HepG2 (cell line): ENCODE data around the gene SUSD6. TPM values are rescaled to one million over a fixed set of nuclear protein-coding genes. Genes with fewer than 3 reads are reported as not detected.

Source experiments
- ATAC-seq: fragments of 200-7000 bp; cut with Tn5 transposase; 3 replicates; pipeline ENCODE4 v1.9.1; 2020; ENCODE audit warnings: mild to moderate bottlenecking, moderate library complexity
- BruUV-seq: library from RNA; stranded (reverse); fragments of 400-500 nt; replicated peaks from 2 replicates; lab custom pipeline; 2021; lab: Mats Ljungman, UMichigan
- CTCF ChIA-PET: fragments of 300-600 bp; formaldehyde crosslinking; extraction: SDS; loops from one replicate; lab custom pipeline; 2021; ENCODE audit warnings: low total read pairs, inconsistent platforms, low intra/inter-chr PET ratio; lab: Yijun Ruan, JAX
- POLR2A ChIA-PET: fragments of 350-600 bp; sonication (Branson Sonifier 250); formaldehyde crosslinking; loops from one replicate; lab custom pipeline; 2020; ENCODE audit warnings: antibody characterized with exemption, inconsistent platforms; lab: Yijun Ruan, JAX
- DNase-seq: peaks from one replicate; pipeline ENCODE4 v3.0.0-alpha.2; 2015; ENCODE audit warnings: low spot score
- FAIRE-seq: peaks from 3 replicates; lab custom pipeline; 2011; peaks lifted over from hg19 to GRCh38; lab: Jason Lieb, UNC
- H2AFZ ChIP-seq: one replicate; pipeline ENCODE4 v1.6.1; 2011; ENCODE audit warnings: low read length, inconsistent platforms
- H3K27ac ChIP-seq: fragments of 300-600 bp; 3 replicates; pipeline ENCODE4 v1.8.0; 2011; ENCODE audit warnings: mixed run types, mild to moderate bottlenecking, mixed read lengths, low read length, inconsistent platforms; ENCODE audit not compliant: insufficient read depth; ENCODE audit errors: extremely low read length
- H3K27me3 ChIP-seq, 2 experiments: fragments of 200-600 bp in 1 of 2; 2 replicates in 1 of 2; 3 replicates in 1 of 2; pipeline versions ENCODE4 v1.6.0 to v1.8.0; 2011; ENCODE audit warnings: low read length in 2 of 2, mild to moderate bottlenecking in 2 of 2, moderate library complexity in 2 of 2, inconsistent platforms in 1 of 2; ENCODE audit not compliant: insufficient read depth in 2 of 2, control insufficient read depth in 1 of 2
- H3K36me3 ChIP-seq, 2 experiments: fragments of 200-600 bp in 1 of 2; replicated peaks in 1 of 2; 2 replicates in 1 of 2; 3 replicates in 1 of 2; pipeline versions ENCODE4 v1.5.1 to v1.8.0; 2011; ENCODE audit warnings: low read length in 2 of 2, inconsistent platforms in 1 of 2; ENCODE audit not compliant: insufficient read depth in 2 of 2, control insufficient read depth in 1 of 2
- H3K4me1 ChIP-seq: 2 replicates; pipeline ENCODE4 v1.5.1; 2012; ENCODE audit warnings: low read length, inconsistent platforms; ENCODE audit not compliant: insufficient read depth
- H3K4me2 ChIP-seq: 2 replicates; pipeline ENCODE4 v1.6.0; 2011; ENCODE audit warnings: low read depth, low read length, inconsistent platforms
- H3K4me3 ChIP-seq, 3 experiments: fragments of 200-600 bp in 1 of 3; sonication (generic), shearing (Covaris generic) in 1 of 3; replicated peaks in 1 of 3; 2 replicates each; pipeline ENCODE4 v1.5.1; 2011 to 2016; ENCODE audit warnings: low read length in 3 of 3, inconsistent platforms in 2 of 3, low read depth in 2 of 3, mild to moderate bottlenecking in 2 of 3, control low read depth in 1 of 3, mixed read lengths in 1 of 3; ENCODE audit not compliant: insufficient read depth in 1 of 3
- H3K79me2 ChIP-seq: one replicate; pipeline ENCODE4 v1.6.1; 2011; ENCODE audit warnings: low read length, inconsistent platforms; ENCODE audit not compliant: insufficient read depth
- H3K9ac ChIP-seq: 2 replicates; pipeline ENCODE4 v1.6.0; 2011; ENCODE audit warnings: mild to moderate bottlenecking, low read depth, low read length, inconsistent platforms; ENCODE audit not compliant: insufficient read depth
- H3K9me3 ChIP-seq: 2 replicates; pipeline ENCODE4 v1.5.1; 2012; ENCODE audit warnings: mild to moderate bottlenecking, low read length
- H4K20me1 ChIP-seq: 2 replicates; pipeline ENCODE4 v1.6.0; 2011; ENCODE audit warnings: inconsistent platforms, mild to moderate bottlenecking, low read length, moderate library complexity; ENCODE audit not compliant: insufficient read depth
- E2F5 ChIP-seq: sonication (generic); formaldehyde crosslinking; conservative IDR thresholded peaks from 2 replicates; pipeline ENCODE4 v1.4.0; 2020; ENCODE audit warnings: missing genetic modification reagents
- KLF11 ChIP-seq: IDR thresholded peaks from 2 replicates; pipeline ENCODE4 v1.6.1; 2016; ENCODE audit warnings: missing compliant biosample characterization
- SIX4 ChIP-seq: sonication (generic); formaldehyde crosslinking; IDR thresholded peaks from 2 replicates; pipeline ENCODE4 v1.4.0; 2020; ENCODE audit warnings: missing genetic modification reagents
- THAP11 ChIP-seq: IDR thresholded peaks from 2 replicates; pipeline ENCODE4 v1.6.1; 2016; ENCODE audit warnings: missing biosample characterization, missing genetic modification reagents
- ZNF12 ChIP-seq: sonication (generic); formaldehyde crosslinking; IDR thresholded peaks from 2 replicates; pipeline ENCODE4 v1.5.0; 2020; ENCODE audit warnings: missing genetic modification reagents
- ZNF275 ChIP-seq: sonication (generic); formaldehyde crosslinking; IDR thresholded peaks from 2 replicates; pipeline ENCODE4 v1.8.0; 2022; ENCODE audit warnings: missing genetic modification reagents, mild to moderate bottlenecking, inconsistent platforms, borderline replicate concordance
- ZNF530 ChIP-seq: sonication (generic); formaldehyde crosslinking; IDR thresholded peaks from 2 replicates; pipeline ENCODE4 v1.5.0; 2020; ENCODE audit warnings: low read depth, mild to moderate bottlenecking, missing genetic modification reagents
- ZNF646 ChIP-seq: sonication (generic); formaldehyde crosslinking; IDR thresholded peaks from 2 replicates; pipeline ENCODE4 v1.9.0; 2021; ENCODE audit warnings: mild to moderate bottlenecking, missing genetic modification reagents
- WGBS: methylation state at CpG from one replicate; pipeline ENCODE4 v1.1.6; 2017; ENCODE audit warnings: low lambda C conversion rate; 5-methylcytosine and 5-hydroxymethylcytosine counted together
- in situ Hi-C: cut with HindIII; loops from 2 replicates; pipeline ENCODE4 v1.10.0; 2017; ENCODE audit warnings: low pct_unique_long_range_greater_than_20kb; ENCODE audit not compliant: extremely low pct_ligation_motif_present
- intact Hi-C: fragments of 100-400 bp; cut with micrococcal nuclease; formaldehyde crosslinking; loops from one replicate; pipeline ENCODE4 v1.10.0; 2022; ENCODE audit not compliant: unreplicated experiment
- polyA plus RNA-seq, 8 experiments: library from polyadenylated mRNA; depleted of rRNA in 3 of 8; stranded (reverse) in 7 of 8; unstranded in 1 of 8; fragments of >200 nt; fragmentation: Illumina TruSeq in 4 of 8; extraction: Trizol in 4 of 8; gene quantifications; 2 replicates each; pipeline versions ENCODE4 v1.2.1 to v1.2.3, GENCODE V29; 2011 to 2016; ENCODE audit warnings: low read depth in 4 of 8, missing spikeins in 1 of 8, mixed read lengths in 1 of 8; ENCODE audit not compliant: insufficient read depth in 1 of 8
- total RNA-seq, 5 experiments: library from RNA; depleted of rRNA; stranded (reverse); fragments of >200 nt; fragmentation: Illumina TruSeq; extraction: Trizol; gene quantifications; 2 replicates each; pipeline ENCODE4 v1.2.3, GENCODE V29; 2016; ENCODE audit warnings: low read depth in 1 of 5

Gene SUSD6
- total and polyA plus RNA-seq, 2 of the 13 experiments (the other 11 are each of a cell fraction or from before 2014, with no cell fraction given) = 7.2 to 7.4 TPM

GRCh38 chr14:69582829-69583228 lies 28.6 kb upstream of the SUSD6 start:
- ATAC-seq = no peak
- H3K4me1 ChIP-seq = peaks cover 17% of the 10 kb centered on the region
- peaks cover 0 to 9% of the 10 kb centered on the region in 2 experiments; a peak in 1 of 5 replicates for H3K27me3 ChIP-seq
- no peak for TF ChIP-seq ZNF275 (CRISPR knock-in tag)
- peak; percentile 91 for TF ChIP-seq ZNF12
- TF ChIP-seq THAP11 (CRISPR knock-in tag) = no peak
- no peak for TF ChIP-seq ZNF530 (CRISPR knock-in tag)
- TF ChIP-seq SIX4 (CRISPR knock-in tag) = no peak
- TF ChIP-seq E2F5 (CRISPR knock-in tag) = no peak
- no peak for TF ChIP-seq ZNF646 (CRISPR knock-in tag)
- TF ChIP-seq KLF11 (CRISPR knock-in tag) = no peak
- no peak overlapping the region for H3K4me2 ChIP-seq
- H3K79me2 ChIP-seq = no peaks in the 10 kb centered on the region
- H3K4me3 ChIP-seq = no peak overlapping the region
- H3K27ac ChIP-seq = no peak overlapping the region
- H3K36me3 ChIP-seq = no peaks in the 10 kb centered on the region
- H3K9ac ChIP-seq = no peak overlapping the region
- no peaks in the 10 kb centered on the region for H4K20me1 ChIP-seq
- BruUV-seq = no TSS peak
- 3% methylated on average over 4 of the region's 4 CpGs for WGBS
- no peak for DNase-seq
- no peak for FAIRE-seq
- ChIA-PET POLR2A (no interaction called here), CTCF (no interaction called here)
- no peak overlapping the region for H2AFZ ChIP-seq
- intact Hi-C loops = no loop called here
- H3K9me3 ChIP-seq = no peaks in the 10 kb centered on the region
- in situ Hi-C loops = loop anchor here (10.0 to 25.0 kb wide), 3 partner anchors 142 to 729 kb away; no protein-coding TSS in a partner anchor
